Activated T-helper 9 cell treated with anti-CD3 and anti-CD28 coated beads, Interleukin-2, amount 50 U/mL, for 16 hours (primary cell): ENCODE results near the gene ITIH6.

Source experiments
- DNase-seq: peaks from one replicate; pipeline ENCODE4 v3.0.0-alpha.2; 2020; ENCODE audit warnings: low read depth

ITIH6 gene

GRCh38 chrX:54715621-54716020, 82.4 kb downstream of the ITIH6 start:
- DNase-seq = no peak

GRCh38 chrX:54714424-54714823, 83.6 kb downstream of the ITIH6 start:
- no peak for DNase-seq

- DNase-seq = no peak
These were observed 86.3 kb downstream of the ITIH6 start for GRCh38 chrX:54711735-54712134.

- no peak for DNase-seq
These were observed 87.1 kb downstream of the ITIH6 start for GRCh38 chrX:54710920-54711319.

GRCh38 chrX:54708404-54708803, 89.7 kb downstream of the ITIH6 start:
- no peak for DNase-seq
